NCI-H226 (cell line): ENCODE measurements around the gene DHRSX.
"Not testable (repeated sequence)": the region's sequence is repeated elsewhere in the genome, so short reads cannot be mapped to it uniquely, and the experiment has no call there.

Source experiments
- DNase-seq: peaks from one replicate; pipeline ENCODE4 v3.0.0-alpha.2; 2015

Gene DHRSX

GRCh38 chrX:2500803-2501558 lies at the start of gene DHRSX, which contains the start of gene ZBED1:
DHRSX (minus strand) TSS chrX:2500976; CDS start chrX:2500925, 51 bp downstream.
ZBED1 (minus strand) TSS chrX:2500976; CDS start chrX:2490719, 10,257 bp downstream.
- DNase-seq = no peak

DNA sequence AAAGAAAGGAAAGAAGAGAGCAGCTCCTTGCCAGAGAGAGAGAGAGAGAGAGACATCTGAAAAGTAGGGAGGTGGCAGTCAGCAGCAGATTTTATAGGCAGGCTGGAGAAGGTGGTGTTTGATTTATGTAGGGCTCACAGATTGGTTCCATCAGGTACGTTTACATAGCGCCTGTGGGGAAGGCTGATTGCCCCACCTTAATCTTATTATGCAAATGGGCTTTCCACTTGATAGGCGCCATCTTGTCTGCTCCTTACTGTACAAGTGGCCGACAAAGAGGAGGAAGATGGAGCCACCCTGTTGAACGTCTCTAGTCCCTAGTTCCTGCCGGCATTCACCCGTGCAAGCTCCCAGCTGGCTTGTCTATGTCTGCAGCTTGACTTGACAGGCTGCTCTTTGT lies 49.1 kb upstream of the DHRSX start:
- DNase-seq = no peak

GRCh38 chrX:2548711-2549423 lies 48.1 kb upstream of the DHRSX start:
- DNase-seq = no peak

- no peak for DNase-seq
Measured at GRCh38 chrX:2547736-2548135, 47.0 kb upstream of the DHRSX start.

DNA sequence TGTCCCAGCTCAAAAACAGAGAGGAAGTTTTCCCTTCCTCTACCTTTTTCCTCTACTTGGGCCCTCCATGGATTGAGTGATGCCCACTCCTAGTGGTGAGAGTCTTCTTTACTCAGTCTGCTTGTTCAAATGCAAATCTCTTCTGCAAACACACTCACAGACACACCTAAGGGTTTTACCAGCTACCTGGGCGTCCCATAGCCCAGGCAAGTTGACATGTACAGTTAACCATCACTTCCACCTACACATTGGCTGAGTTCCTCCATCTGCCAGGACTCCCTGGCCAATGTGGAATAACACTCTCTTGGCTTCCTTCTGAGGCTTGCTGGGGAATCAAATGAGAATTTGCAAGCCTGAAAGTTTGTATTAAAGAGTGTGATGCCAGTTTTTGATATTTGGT lies 45.7 kb upstream of the DHRSX start:
- no peak for DNase-seq

DNA sequence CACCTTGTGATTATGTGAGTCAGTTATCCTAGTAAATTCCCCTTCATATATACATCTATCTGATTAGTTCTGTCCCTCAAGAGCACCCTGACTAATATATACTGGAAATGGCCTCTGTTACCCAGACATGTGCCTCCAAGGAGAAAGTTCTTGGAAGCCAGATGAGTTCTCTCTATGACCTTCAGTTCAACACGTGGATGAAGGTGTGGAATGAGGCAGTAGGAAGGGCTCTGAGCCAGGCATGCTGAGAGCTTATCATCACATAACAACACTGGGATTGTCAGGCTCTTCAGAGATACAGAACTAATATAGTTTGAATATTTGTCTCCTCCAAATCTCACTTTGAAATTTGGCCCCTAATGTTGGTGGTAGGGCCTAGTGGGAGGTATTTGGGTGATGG lies 44.4 kb upstream of the DHRSX start:
- DNase-seq = no peak

- DNase-seq = no peak
Measured at GRCh38 chrX:2542826-2543521, 42.2 kb upstream of the DHRSX start.

DNA sequence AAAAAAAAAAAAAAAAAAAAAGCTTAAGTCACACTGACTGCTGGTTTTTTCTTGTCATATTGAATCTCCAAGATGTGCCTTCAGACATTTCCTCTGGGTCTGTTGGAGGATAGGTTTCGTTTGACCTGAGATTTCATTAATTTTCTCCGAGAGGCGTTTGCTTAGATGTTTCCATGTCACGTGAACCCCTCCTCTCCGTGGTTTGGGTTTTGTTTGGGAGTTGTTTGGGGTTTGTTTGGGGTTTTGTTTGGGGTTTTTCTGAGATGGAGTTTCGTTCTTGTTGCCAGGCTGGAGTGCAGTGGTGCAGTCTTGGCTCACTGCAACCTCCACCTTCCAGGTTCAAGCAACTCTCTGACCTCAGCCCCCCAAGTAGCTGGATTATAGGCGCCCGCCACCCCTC lies 40.8 kb upstream of the DHRSX start:
- DNase-seq = no peak

- DNase-seq = peak; percentile 53
Measured at GRCh38 chrX:2540426-2540947, 39.7 kb upstream of the DHRSX start.

GRCh38 chrX:2539586-2539985 lies 38.8 kb upstream of the DHRSX start:
- no peak for DNase-seq

DNA sequence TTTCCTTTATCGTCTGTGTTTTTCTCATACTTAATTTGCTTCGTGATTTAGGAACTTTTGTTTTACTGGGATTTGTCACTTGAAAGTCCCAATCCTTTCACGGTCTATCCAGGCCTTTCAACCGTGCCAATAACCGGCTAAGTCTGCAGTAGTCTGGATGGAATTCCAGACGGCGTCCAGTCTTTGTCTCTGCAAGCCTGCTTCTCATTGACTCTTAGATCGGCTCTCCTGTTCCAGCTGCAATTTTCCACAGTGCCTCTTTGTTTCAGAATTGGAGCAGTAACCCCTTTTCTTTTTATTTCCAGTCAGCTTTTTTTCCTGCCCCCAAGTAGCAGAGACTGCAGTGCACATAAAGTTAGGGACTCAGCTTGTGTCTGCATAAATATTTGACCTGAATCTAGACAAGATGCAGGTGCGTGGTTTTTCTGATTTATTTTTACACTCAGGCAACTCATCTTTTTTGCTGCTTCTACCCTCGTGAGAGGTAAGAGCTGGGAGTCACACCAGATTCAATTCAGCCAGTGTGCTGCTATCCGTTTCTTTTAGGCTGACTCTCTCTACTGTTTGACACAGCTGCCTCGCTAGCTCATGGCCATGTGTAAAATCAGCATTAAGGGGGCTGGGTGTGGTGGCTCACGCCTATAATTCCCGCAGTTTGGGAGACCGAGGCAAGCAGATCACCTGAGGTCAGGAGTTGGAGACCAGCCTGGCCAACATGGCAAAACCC lies 37.4 kb upstream of the DHRSX start:
- DNase-seq = no peak

DNA sequence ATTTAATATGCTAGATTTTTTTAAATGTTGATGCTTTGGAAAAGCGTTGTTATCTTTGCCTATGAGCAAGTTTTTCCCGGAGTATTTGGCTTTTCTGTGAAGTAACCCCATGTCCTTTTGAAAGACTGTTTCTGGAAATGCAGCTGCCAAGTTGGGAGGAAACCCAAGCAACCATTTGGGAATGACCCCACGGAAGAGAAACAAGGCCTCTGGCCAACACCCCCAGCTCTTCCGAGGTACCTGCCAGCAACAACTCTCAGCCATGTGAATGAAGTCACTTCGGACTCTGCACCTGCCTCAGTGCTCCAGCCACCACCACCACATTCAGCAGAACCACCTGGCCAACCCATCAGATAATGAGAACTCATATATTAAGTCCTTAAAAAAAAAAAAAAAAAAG lies 36.2 kb upstream of the DHRSX start:
- DNase-seq = no peak

GRCh38 chrX:2536141-2536540 lies 35.4 kb upstream of the DHRSX start:
- no peak for DNase-seq

- not testable (repeated sequence) for DNase-seq
Measured at GRCh38 chrX:2534261-2535021, 33.7 kb upstream of the DHRSX start.

- DNase-seq = no peak
Measured at GRCh38 chrX:2533424-2533823, 32.6 kb upstream of the DHRSX start.

DNA sequence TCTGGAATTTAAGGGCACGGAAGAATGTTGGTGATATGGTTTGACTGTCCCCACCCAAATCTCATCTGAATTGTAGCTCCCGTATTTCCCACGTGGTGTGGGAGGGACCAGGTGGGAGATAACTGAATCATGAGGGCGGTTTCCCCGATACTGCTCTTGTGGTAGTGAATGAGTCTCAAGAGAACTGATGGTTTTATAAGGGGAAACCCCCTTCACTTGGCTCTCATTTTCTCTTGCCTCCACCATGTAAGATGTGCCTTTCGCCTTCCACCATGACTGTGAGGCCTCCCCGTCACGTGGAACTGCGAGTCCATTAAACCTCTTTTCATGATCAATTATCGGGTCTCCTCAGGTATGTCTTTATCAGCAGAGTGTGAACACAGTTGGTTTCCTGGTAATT lies 25.6 kb upstream of the DHRSX start:
- DNase-seq = no peak

DNA sequence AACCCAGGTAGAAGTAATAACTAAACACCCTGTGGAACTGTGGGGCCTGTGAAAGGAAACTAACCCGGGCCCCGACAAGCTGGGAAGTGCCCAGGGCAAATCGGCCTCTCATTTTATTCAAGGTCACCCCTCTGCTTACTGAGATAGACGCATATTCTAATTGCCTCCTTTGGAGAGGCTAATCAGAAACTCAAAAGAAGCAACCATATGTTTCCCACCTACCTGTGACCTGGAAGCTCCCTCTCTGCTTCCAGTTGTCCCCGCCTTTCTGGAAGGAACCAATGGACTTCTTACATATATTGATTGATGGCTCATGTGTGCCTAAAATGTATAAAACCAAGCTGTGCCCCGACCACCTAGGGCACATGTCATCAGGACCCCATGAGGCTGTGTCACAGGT lies 23.1 kb upstream of the DHRSX start:
- DNase-seq = no peak

DNA sequence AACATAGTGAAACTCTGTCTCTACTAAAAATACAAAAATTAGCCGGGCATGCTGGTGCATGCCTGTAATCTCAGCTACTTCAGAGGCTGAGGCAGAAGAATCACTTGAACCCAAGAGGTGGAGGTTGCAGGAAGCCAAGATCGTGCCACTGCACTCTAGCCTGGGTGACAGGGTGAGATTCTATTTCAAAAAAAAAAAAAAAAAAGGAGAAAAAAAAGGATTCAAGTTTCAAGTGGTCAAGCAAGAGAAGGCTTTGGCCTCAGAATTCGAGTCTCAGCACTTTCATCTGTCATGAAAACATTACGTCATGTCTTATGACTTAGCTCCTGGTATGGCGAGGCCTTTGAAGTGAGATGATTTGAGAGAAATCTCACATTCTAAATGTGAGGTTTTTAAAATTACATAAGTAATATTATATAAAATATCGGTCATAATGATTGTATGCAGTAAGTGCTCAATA lies 21.2 kb upstream of the DHRSX start:
- no peak for DNase-seq

DNA sequence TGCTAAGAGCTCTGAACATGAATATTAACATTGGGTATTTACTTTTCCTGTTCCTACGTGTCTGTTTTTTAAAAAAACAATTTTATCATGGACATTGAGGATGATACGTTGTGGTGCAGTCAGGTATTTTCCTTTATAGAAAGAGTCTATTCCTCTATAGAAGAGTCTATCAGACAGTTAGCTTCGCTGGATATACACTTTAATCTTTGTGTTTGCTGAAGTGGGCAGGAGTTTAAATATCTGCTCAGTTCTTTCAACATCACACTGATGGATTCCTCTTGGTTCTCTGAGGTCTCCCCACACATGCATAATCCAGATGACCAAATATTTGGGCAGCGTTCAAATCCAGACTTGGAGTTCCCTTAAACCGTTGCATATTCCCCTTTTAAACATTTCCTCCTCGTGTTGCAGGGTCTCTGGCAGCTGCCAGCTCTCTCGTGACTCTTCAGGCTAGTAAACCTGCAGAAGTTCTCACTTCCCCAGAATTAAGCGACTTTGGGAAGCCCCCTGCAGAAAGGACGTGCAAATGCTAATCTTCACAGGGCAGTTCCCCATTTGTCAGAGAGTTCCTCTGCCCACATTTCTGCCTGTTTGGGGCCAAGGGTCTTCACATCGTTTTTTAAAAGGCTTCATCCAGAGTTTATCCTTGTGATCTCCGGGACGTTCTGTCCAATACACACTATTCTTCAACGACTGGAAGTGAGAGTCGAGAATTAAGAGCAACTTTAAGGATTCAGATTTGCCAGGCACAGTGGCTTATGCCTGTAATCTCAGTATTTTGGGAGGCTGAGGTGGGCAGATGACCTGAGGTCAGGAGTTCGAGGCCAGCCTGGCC lies 20.5 kb upstream of the DHRSX start:
- no peak for DNase-seq

DNA sequence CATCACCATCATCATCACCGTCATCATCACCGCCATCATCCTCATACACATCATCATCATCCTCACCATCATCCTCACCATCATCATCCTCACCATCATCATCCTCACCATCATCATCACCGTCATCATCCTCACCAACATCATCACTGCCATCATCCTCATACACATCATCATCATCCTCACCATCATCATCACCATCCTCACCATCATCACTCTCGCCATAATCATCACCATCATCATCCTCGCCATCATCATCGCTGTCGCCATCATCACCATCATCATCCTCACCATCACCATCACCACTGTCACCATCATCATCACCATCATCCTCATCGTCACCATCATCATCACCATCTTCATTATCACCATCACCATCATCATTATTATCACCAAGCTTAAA lies 19.8 kb upstream of the DHRSX start:
- DNase-seq = no peak

DNA sequence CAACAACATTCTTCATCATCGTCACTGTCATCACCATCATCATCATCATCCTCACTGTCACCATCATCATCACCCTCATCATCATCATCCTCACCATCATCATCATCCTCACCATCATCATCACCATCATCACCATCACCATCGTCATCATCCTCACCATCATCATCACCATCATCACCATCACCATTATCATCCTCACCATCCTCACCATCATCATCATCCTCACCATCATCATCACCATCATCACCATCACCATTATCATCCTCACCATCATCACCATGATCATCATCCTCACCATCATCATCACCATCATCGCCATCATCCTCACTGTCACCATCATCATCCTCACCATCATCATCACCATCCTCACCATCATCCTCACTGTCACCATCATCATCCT lies 18.9 kb upstream of the DHRSX start:
- not testable (repeated sequence) for DNase-seq
